ENCODE measurements around the gene TPH2.

DNA sequence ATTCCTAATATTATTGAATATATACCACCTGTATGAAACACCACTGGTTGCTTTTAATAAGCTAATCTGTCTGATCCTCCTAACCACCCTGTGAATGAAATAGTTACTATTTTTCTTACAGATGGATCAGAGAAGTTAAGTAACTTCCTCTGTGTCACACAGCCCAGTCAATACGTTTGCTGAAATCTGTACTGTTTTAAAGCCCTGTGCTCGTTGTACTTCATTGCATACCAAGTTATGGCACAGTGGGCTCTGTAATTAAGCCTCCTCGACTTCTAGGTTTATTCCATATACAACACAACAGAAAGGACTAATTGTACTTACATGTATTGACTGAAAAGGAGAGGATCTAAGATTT is 137.9 kb downstream of the TPH2 start:
- TF ChIP-seq POLR2A (IDR thresholded peaks at IDR 0.05; ENCODE audit: low read depth, low read length): no peak
- TF ChIP-seq POLR2AphosphoS5 (IDR thresholded peaks at IDR 0.05; ENCODE audit: low read depth, low read length): no peak
- TF ChIP-seq SPI1 (IDR thresholded peaks at IDR 0.05; ENCODE audit: low read depth, low read length): no peak
- no peak for TF ChIP-seq PAX5 (IDR thresholded peaks at IDR 0.05; ENCODE audit: insufficient read depth, low read length, severe bottlenecking)
- TF ChIP-seq TAF1 (IDR thresholded peaks at IDR 0.05; ENCODE audit: low read depth, low read length): no peak

Measured in GM12891 (cell line).